Measurements from ENCODE around the gene SLCO3A1. TPM values are rescaled to one million over a fixed set of nuclear protein-coding genes. Genes with fewer than 3 reads are reported as not detected.

Gene SLCO3A1
- polyA plus RNA-seq, 3 donors, result 3.5 to 17.9 (median 10.3) TPM

GRCh38 chr15:91968610-91969009, 115.1 kb downstream of the SLCO3A1 start:
- no peak overlapping the region for H3K27ac ChIP-seq (ENCODE audit: low read depth, low read length)
- 82 to 94% (median 91%) methylated on average over 14 of the region's 14 CpGs for WGBS, 3 donors

GRCh38 chr15:91970142-91970541, 116.6 kb downstream of the SLCO3A1 start:
- 44 to 54% (median 51%) methylated on average over 7 of the region's 7 CpGs for WGBS, 3 donors
- H3K27ac ChIP-seq (ENCODE audit: low read depth, low read length), result no peak overlapping the region

DNA sequence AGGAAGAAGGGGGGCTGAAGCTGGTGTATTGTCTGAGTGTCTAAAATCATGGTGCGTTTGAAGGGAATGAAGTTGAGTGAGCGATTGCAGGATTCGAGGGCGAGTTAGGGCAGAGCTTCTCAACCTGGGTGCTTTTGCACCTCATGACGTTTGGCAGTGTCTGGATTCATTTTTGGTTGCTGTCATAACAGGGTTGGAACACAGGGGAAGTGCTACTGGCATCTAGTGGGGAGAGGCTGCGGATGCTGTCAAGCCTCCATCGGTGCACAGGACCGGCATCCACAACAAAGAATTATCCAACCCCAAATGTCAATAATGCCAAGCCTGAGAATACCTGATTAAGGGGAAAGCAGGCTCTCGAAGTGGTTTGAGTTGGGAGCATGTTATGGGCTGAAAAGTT, 120.0 kb downstream of the SLCO3A1 start:
- WGBS, 3 donors, result 67 to 75% (median 73%) methylated on average over 9 of the region's 9 CpGs
- H3K27ac ChIP-seq (ENCODE audit: low read depth, low read length), result no peak overlapping the region

DNA sequence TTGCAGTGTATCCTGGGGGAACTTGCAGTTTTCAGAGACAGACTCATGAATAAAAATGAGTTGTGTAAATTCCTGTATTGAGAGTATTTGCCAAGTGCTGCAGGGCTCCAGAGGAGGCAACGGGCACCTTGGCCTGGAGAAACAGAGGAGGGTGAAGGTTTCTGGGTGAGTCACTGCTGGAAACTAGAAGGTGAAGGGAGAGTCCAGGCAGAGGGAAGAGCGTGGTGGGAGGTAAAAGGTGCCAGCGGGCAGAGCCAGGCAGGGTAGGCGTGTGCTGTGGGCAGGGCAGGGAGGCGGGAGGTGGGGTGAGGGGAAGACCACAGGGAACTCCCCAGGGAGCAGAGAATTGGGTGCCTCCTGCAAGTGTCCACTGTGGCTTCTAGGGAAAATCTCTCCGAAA, 120.8 kb downstream of the SLCO3A1 start:
- 81 to 87% (median 81%) methylated on average over 6 of the region's 6 CpGs for WGBS, 3 donors
- H3K27ac ChIP-seq (ENCODE audit: low read depth, low read length), result no peak overlapping the region

- H3K27ac ChIP-seq (ENCODE audit: low read depth, low read length), result no peak overlapping the region
- WGBS, 3 donors, result 67 to 87% (median 82%) methylated on average over 7 of the region's 7 CpGs
These were observed 121.9 kb downstream of the SLCO3A1 start for GRCh38 chr15:91975241-91975978.

DNA sequence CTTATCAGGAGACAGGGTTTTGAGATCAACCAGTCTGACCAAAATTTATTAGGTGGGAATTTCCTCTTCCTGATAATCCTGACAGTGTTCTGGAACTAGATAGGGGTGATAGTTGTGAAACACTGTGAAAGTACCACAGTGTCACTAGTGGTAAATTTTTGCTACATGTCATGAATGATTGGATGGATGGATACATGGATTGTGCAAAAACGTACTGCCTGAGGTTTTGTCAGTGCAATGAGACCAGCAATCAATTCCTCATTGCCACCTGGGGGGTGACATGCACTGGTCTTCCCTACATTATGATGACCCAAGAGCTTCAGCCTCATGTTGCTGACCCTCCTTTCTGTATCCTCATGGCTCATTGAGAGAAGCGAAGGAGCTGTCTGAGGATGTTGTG, 123.5 kb downstream of the SLCO3A1 start:
- H3K27ac ChIP-seq (ENCODE audit: low read depth, low read length), result no peak overlapping the region
- 79 to 85% (median 82%) methylated on average over 2 of the region's 2 CpGs for WGBS, 3 donors

- WGBS, 3 donors, result 68 to 92% (median 88%) methylated on average over 9 of the region's 9 CpGs
- H3K27ac ChIP-seq (ENCODE audit: low read depth, low read length), result no peak overlapping the region
These were observed 127.2 kb downstream of the SLCO3A1 start for GRCh38 chr15:91980502-91981267.

DNA sequence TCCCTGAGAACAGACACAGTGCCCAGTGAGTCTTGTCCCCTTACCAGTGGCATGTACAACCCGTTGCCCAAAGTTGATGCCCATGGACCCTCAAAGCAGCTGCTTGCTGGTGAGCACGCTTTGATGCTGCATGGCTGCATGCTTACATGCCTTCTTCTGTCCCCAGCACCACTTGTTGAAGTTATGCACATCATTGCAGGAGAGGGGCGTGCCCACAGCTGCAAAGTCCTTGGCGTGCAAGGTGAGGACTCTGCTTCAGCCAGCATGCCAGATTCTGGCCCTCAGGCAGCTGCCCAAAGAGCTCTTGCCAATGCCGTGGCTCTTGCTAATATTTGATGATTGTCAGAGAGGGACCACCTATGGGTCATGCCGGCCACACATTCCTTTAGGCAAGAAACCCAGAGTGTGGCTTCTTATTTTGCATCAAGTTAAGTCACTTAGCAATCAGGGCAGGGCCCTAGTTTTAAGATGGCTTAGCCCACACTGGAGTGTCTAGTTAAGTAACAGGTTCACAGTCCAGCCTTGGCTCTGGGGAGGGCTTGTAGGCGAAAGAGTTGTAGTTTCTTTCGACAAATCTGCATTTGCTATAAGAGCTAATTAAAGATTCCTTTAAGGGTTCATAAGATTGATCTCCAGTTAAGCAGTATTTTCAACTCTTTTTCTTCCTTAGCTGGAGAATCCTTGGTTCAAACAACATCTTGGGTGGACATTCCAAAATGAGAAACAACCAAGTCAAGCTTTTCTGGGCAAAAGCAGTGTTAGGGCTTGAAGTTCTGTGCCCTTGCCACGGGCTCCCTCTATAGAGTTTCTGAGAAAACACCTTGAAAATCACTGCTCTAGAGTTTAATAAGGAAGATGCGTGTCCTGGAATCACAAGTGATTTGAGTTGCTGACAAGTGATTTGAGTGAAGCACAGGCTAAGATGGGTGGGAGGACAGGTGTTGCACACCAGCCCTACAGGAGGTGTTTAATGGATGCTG, 128.6 kb downstream of the SLCO3A1 start:
- WGBS, 3 donors, result 76 to 97% (median 92%) methylated on average over 10 of the region's 10 CpGs
- H3K27ac ChIP-seq (ENCODE audit: low read depth, low read length), result no peak overlapping the region

GRCh38 chr15:91983729-91984340, 130.3 kb downstream of the SLCO3A1 start:
- 39 to 78% (median 65%) methylated on average over 7 of the region's 7 CpGs for WGBS, 3 donors
- no peak overlapping the region for H3K27ac ChIP-seq (ENCODE audit: low read depth, low read length)

GRCh38 chr15:91985297-91985696, 131.8 kb downstream of the SLCO3A1 start:
- WGBS, 3 donors, result 80 to 96% (median 93%) methylated on average over 7 of the region's 7 CpGs
- no peak overlapping the region for H3K27ac ChIP-seq (ENCODE audit: low read depth, low read length)

GRCh38 chr15:91988071-91988470, 134.6 kb downstream of the SLCO3A1 start:
- no peak overlapping the region for H3K27ac ChIP-seq (ENCODE audit: low read depth, low read length)
- 79 to 83% (median 82%) methylated on average over 11 of the region's 11 CpGs for WGBS, 3 donors

GRCh38 chr15:91988655-91989054, 135.1 kb downstream of the SLCO3A1 start:
- WGBS, 3 donors, result 92 to 100% (median 96%) methylated on average over 3 of the region's 3 CpGs
- H3K27ac ChIP-seq (ENCODE audit: low read depth, low read length), result no peak overlapping the region

DNA sequence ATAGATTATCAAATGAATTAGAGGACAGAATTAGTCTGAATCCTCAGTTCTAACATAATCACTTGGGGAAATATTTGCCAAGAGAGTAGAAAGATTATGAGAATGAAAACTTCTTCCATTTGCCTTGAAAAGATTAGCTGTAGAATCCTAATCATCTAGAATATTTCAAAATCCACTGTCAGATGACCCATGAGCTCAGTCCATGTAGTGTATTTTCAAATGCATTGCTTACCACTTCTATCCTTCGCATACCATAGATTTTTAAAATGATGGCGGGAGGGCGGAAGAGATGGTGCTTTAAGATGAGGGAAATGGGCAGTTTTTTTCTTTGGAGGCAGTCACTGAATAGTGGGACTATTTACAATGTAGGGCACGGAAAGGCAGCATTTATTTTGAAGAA, 136.3 kb downstream of the SLCO3A1 start:
- WGBS, 3 donors, result 75 to 90% (median 87%) methylated on average over 4 of the region's 4 CpGs

GRCh38 chr15:91992945-91993344, 139.4 kb downstream of the SLCO3A1 start:
- 37 to 75% (median 58%) methylated on average over 3 of the region's 3 CpGs for WGBS, 3 donors
- no peak overlapping the region for H3K27ac ChIP-seq (ENCODE audit: low read depth, low read length)

More for the DNA sequence above, 136.3 kb downstream of the SLCO3A1 start:
- no peak overlapping the region for H3K27ac ChIP-seq (ENCODE audit: low read depth, low read length)

DNA sequence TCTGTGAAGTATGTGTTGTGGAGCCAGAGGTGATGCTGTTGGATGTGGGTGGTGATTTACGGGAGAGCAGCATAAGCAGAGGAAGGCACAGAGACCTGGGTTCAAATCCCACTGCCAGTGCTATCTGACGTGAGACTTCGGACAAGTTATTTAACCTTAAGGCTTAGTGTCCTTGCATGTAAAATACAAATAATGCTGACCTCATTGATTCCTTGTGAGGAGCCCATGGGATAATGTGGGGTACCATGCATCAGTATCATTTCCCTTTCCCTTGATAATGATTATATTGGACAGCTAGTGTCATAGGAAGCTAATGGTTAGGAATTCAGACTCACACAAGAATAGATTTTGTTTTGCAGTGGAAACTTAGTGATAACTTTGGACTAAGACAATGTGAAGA, 141.6 kb downstream of the SLCO3A1 start:
- 82 to 99% (median 93%) methylated on average over 3 of the region's 3 CpGs for whole genome bisulfite sequencing, 3 donors
- no peak overlapping the region for H3K27ac ChIP-seq (ENCODE audit: low read depth, low read length)

DNA sequence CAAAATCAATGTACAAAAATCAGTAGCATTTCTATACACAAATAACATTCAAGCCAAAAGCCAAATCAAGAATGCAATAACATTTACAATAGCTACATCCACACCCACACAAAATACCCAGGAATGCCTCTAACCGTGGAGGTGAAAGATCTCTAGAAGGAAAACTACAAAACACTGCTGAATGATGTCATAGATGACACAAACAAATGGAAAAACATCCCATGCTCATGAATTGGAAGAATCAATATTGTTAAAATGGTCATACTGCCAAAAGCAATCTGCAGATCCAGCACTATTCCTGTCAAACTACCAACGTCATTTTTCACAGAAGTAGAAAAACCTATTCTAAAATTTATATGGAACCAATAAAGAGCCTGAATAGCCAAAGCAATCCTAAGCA, 143.7 kb downstream of the SLCO3A1 start:
- 59 to 83% (median 83%) methylated on average over 2 of the region's 2 CpGs for WGBS, 3 donors
- H3K27ac ChIP-seq (ENCODE audit: low read depth, low read length), result no peak overlapping the region

DNA sequence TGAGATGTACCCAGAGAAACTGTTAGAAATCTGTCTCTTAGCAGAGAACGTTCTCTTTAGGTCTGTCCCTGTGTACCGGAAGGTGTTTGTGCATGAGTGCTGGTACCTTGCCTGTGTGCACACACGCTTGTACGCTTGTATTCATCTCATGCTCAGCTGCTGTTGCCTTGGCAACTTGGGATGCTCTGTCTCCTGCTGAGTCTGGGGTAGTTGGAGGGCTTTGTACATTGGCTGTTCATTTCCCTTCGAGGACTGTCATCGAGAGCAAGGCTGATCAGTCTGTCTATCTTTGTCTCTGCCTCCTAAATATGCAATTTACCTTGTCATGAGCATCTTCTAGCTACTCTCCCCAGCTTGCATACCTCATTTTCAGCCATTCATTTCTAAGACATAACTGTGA, 147.2 kb downstream of the SLCO3A1 start:
- WGBS, 3 donors, result 58 to 80% (median 76%) methylated on average over 6 of the region's 6 CpGs
- no peak overlapping the region for H3K27ac ChIP-seq (ENCODE audit: low read depth, low read length)

GRCh38 chr15:92001307-92001706, 147.8 kb downstream of the SLCO3A1 start:
- no peak overlapping the region for H3K27ac ChIP-seq (ENCODE audit: low read depth, low read length)

More at GRCh38 chr15:92001307-92001706, 147.8 kb downstream of the SLCO3A1 start:
- WGBS, 3 donors, result 65 to 96% (median 96%) methylated on average over 1 of the region's 1 CpG

Data from adipose tissue (tissue), 3 donors.